ENCODE results near the gene ZXDC.

ZXDC gene

GRCh38 chr3:126510308-126510910 lies 34.7 kb upstream of the ZXDC start:
- no peak for FAIRE-seq

DNA sequence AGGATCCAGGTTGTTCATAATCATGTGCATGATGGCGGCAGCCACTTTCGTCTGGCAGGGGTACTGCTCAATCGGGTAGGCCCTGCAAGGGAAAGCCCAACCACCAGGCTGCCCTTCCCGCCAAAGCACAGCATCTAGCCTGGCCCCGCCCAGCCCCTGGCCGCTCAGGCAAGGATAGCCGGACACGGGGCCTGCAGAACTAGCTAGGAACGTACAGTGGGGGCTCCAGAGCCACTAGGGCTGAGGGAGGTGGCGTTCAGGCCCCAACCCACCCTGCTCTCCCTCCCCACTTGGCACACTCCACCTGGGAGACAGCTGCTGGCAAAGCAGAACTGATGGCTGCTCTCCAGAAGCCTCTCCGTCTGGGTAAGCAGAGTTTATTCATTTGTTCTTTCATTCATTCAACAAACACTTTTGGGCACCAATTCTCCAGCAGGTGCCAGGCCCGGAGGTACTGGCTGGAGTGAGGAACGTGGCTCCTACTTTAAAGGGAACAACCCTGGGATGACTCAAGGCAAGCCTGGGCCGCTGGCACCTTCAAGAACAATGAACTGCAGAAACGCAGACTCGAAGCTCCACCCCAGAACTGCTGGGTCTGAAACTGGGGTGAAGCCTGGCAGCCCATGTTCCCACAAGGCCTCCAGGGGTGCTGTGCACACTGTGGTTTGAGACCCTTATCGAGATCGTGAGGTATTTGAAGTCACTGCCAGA lies 34.1 kb upstream of the ZXDC start:
- FAIRE-seq = no peak

GRCh38 chr3:126508564-126508964 lies 32.9 kb upstream of the ZXDC start:
- no peak for FAIRE-seq

- FAIRE-seq = no peak
Observed at GRCh38 chr3:126507886-126508285, 32.2 kb upstream of the ZXDC start.

DNA sequence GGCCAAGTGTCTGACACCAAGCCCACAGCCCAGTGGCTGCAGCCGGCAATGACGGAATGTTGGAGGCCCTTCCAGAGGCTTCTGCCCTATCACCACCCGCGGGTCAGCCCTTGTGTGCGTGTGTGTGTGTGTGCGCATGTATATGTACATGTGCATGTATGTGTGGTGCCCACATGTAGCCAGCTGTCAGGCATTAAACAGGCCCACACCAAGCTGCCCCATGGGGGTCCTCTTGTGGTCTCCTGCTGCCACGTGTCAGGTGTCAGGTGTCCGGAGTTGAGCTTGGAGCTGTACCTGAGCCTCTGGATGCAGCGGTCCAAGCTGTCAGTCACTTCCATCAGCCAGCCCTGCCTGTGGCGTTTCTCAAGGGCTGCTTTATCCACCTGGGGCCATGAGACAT lies 28.0 kb upstream of the ZXDC start:
- no peak for FAIRE-seq

DNA sequence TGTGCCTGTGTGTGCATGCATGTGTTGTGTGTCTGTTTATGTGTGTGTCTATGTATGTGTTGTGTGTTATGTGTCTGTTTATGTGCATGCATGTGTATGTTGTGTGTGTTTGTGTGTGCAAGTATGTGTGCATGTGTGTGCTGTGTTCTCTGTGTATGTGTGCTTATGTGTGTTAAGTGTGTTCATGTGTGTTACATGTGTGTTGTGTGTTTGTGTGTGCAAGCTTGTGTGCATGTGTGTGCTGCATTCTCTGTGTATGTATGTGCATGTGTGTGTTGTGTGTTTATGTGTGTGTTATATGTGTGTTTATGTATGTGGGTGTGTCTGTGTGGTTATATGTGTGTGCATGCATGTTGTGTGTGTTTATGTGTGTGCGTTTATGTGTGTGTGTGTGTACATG lies 27.0 kb upstream of the ZXDC start:
- FAIRE-seq = no peak

DNA sequence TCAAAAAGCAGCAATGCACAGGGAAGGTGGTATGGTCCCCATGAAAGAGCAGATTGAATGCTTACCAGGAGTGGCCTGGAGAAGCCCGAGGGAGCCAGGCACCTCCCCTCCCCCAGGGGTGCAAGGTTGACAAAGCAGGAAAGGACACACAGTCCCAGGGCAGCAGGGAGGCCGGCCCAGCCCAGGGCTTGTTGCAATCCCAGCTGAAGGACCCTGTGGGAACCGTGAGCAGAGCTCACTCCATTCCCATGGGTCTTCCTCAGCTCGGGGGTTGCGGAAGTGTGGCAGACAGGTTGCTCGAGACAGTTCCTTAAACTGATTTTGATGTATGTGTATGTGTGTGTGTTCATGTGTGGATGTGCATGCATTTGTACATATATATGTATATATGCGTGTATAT lies 26.0 kb upstream of the ZXDC start:
- FAIRE-seq = no peak

DNA sequence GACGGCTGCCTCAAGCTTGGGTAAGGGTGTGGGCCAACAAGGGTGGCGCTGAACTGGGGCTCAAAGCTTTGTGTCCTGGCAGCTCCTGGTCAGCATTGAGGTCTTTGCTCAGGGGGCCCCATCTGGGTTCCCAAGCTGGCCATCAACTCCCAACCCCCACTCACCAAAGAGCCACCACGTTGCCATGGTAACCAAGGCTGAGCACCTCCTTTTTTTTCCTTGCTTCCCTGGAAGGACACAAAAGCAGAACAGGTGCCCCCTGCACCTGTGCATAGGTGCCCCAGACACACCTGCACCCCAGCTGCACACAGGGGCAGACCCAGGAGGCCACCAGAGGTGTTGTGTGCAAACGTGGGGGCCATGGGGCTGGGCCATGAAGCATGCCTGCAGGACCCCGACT lies 25.4 kb upstream of the ZXDC start:
- FAIRE-seq = no peak

GRCh38 chr3:126500016-126500415 lies 24.3 kb upstream of the ZXDC start:
- FAIRE-seq = no peak

GRCh38 chr3:126499401-126499800 lies 23.7 kb upstream of the ZXDC start:
- FAIRE-seq = no peak

DNA sequence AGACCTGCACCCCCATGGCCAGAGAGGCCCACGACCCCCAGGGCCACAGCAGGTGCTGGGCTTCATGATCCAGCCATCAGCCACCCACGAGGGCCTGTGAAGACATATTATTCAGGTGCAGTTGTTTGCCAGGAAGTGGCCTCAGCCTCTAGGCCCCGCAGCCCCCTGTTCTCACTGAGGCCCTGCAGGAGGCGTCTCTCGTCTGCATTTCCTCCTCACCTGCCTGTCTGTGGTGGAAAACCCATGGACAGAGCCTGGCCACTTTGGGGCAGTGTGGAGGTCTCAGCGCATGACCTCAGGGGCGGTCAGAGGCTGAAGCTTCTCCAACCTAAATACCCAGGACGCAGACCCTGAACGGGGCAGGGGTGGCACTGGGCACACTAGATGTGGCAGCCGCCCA lies 23.2 kb upstream of the ZXDC start:
- no peak for FAIRE-seq

DNA sequence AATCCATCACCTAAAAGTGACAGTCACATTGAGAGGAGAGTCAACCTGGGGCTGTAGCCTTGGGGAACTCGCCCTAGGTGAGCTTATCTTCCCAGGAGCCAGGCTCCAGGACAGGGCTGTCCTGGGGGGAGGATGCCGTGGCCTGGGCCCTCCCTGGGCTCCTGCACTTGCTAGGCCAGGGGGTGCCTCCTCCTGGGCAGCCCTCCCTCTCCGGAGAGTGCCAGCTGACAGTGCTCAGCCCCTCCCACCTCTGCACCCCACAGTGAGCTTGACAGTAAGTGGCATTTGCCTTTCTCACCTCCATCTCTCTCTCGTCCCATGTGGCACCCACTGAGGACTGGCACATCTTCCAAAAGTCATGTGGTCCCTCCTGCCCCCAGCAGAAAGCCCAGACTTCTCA lies 22.8 kb upstream of the ZXDC start:
- FAIRE-seq = no peak

DNA sequence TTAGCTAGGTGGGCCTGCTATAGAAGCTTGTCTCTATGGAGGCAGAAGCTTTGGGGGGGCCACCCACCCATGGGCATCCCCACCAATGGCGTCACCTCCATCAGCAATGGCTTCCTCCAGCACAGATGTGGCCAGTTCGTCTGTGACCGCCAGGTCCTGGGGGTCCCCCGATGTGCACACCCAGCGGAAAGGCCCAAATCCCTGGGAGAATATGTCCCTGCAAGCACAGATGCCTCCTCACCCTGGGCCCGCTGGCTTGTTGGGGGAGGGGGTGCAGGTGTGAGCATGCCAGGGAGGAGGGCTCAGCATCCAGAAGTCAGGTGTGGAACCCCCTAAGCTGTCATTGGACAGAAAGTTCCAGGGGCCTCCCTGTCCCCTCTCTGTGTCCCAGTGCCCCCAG lies 22.3 kb upstream of the ZXDC start:
- no peak for FAIRE-seq

GRCh38 chr3:126496894-126497850 lies 21.5 kb upstream of the ZXDC start:
- no peak for FAIRE-seq

- FAIRE-seq = no peak
Observed at GRCh38 chr3:126495786-126496185, 20.1 kb upstream of the ZXDC start.

DNA sequence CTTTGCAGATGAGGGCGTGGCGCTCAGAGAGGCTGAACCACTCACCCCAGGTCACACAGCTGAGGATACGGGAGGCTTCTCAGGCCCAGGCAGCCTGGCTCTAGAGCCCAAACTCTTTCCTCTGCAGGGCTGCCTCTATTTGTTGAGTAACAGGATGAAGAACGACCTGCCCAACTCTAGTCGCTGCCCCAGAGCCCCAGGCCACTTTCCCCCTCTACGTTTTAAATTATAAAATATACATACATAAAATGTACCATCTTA lies 19.2 kb upstream of the ZXDC start:
- no peak for FAIRE-seq

GRCh38 chr3:126494204-126494969 lies 18.7 kb upstream of the ZXDC start:
- no peak for FAIRE-seq

DNA sequence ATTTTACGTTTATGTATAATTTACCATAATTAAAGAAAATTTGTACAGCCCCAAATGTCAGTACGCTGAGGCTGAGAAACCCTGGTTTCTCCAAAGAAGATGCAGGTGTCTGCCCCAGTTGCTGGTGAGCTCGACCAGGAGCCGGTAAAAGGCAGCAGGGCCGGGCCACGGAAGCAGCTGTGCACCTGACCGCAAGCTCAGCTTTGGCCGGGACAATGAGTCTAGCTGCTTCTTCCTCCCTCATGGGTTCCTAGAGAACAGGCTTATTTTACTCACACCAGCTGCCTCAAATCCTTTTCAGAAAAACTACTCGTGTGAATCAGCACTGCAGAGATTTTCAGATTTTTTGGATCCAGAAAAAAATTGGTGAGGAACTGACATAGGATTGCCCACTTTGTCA lies 18.0 kb upstream of the ZXDC start:
- no peak for FAIRE-seq

DNA sequence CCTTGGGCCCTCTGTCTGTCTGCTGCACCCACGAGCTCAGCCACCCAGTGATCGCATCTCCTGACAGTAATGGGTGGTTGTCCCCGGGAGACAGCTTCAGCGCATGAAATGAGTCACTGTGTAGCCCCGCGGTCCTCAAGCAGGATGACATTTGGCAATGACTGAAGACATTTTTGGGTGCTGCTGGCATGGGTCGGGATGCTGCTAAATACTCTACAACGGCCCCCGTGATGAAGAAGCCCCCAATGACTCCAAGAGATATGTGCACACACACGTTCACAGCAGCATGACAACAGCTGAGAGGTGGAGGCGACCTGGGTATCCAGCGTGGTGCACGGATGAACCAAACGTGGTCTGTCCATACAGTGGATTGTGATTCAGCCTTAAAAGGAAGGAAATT lies 17.4 kb upstream of the ZXDC start:
- FAIRE-seq = no peak

- FAIRE-seq = no peak
Observed at GRCh38 chr3:126491221-126492013, 15.7 kb upstream of the ZXDC start.

- FAIRE-seq = no peak
Observed at GRCh38 chr3:126490619-126491018, 14.9 kb upstream of the ZXDC start.

DNA sequence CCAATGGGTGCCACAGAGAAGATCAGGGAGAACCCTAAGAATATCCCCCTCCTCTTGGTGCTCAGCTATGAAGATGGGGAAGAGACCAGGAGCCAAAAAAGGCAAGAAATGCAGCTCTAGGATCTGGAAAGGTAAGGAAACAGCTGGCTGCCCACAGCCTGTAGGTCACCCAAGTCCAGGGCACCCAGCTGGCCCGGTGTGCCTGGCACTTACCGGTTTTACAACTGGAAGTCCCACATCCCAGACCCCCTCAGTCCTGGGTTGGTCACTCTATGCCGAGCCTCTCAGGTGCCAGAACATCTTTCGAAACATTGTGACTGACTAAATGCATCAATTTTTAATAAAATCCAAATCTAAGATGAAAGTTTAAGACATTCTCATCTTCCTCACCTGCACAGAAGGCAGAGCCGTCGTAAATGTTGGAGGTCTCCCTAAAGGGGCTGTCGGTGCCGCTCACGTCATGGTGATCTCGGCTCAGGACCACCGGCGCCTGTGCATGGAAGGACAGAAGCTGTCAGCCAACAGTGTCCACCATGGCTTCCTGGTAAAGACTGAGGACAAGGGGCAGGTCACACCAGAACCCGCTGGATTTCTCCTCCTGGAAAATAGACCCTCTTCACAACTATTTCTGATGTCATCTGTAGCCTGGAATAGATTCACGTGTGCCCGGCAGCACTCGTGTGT lies 13.3 kb upstream of the ZXDC start:
- FAIRE-seq = no peak
